ENCODE measurements around the gene FKBP10. TPM values are rescaled to one million over a fixed set of nuclear protein-coding genes. Genes with fewer than 3 reads are reported as not detected.
"Not testable (repeated sequence)": the region's sequence is repeated elsewhere in the genome, so short reads cannot be mapped to it uniquely, and the experiment has no call there.

FKBP10 gene
- polyA plus RNA-seq, 1 donor: 148 TPM

- DNase-seq: no peak
Measured at GRCh38 chr17:41803049-41804020, 9.5 kb upstream of the FKBP10 start.

GRCh38 chr17:41806685-41807445 lies 5.9 kb upstream of the FKBP10 start:
- DNase-seq: no peak

GRCh38 chr17:41810659-41811548 lies 1.9 kb upstream of the FKBP10 start:
- DNase-seq: no peak

GRCh38 chr17:41811549-41812380 lies 1.0 kb upstream of the FKBP10 start, which contains the start of gene P3H4:
Gene P3H4 (minus strand): TSS chr17:41811949. CDS start chr17:41811915, 34 bp downstream.
- peak; percentile 79 for DNase-seq

- no peak for DNase-seq
Measured at GRCh38 chr17:41813152-41813680, 412 bp downstream of the FKBP10 start.

- DNase-seq: no peak
Measured at GRCh38 chr17:41813699-41814124, 908 bp downstream of the FKBP10 start.

- no peak for DNase-seq
Measured at GRCh38 chr17:41814195-41814594, 1.4 kb downstream of the FKBP10 start.

- no peak for DNase-seq
Measured at GRCh38 chr17:41816637-41817320, 4.0 kb downstream of the FKBP10 start.

GRCh38 chr17:41818024-41818423 lies 5.2 kb downstream of the FKBP10 start:
- no peak for DNase-seq

GRCh38 chr17:41821776-41822175 lies 9.0 kb downstream of the FKBP10 start:
- DNase-seq: no peak

- DNase-seq: no peak
Measured at GRCh38 chr17:41822216-41823140, 9.7 kb downstream of the FKBP10 start.

GRCh38 chr17:41823141-41823524 lies 10.3 kb downstream of the FKBP10 start:
- DNase-seq: no peak

GRCh38 chr17:41823580-41823979 lies 10.8 kb downstream of the FKBP10 start:
- no peak for DNase-seq

GRCh38 chr17:41824086-41824485 lies 11.3 kb downstream of the FKBP10 start:
- DNase-seq: no peak

GRCh38 chr17:41825175-41825845 lies 12.5 kb downstream of the FKBP10 start:
- no peak for DNase-seq

GRCh38 chr17:41829961-41830360 lies 17.2 kb downstream of the FKBP10 start:
- not testable (repeated sequence) for DNase-seq

- no peak for DNase-seq
Measured at GRCh38 chr17:41835214-41835799, 22.5 kb downstream of the FKBP10 start.
